Activated T-cell treated with anti-CD3 and anti-CD28 coated beads, Interleukin-2, amount 50 U/mL, for 72 hours (primary cell): Measurements from ENCODE around the gene SPSB3. TPM values are rescaled to one million over a fixed set of nuclear protein-coding genes. Genes with fewer than 3 reads are reported as not detected.

Experiments used
- ATAC-seq, 2 donors: fragments of 150-1000 bp; cut with Tn5 transposase; replicated peaks in 1 of 2; 2 replicates each; pipeline ENCODE4 v1.10.0; 2021; ENCODE audit warnings: moderate library complexity in 2 of 2, mild to moderate bottlenecking in 1 of 2
- DNase-seq, 2 donors: peaks; one replicate each; pipeline ENCODE4 v3.0.0; 2021 to 2022; ENCODE audit warnings: mixed read lengths in 1 of 2
- H3K27ac Mint-ChIP-seq: one replicate; pipeline ENCODE4 v1.8.0; 2022; ENCODE audit warnings: mild to moderate bottlenecking, moderate library complexity, mixed read lengths
- H3K27me3 Mint-ChIP-seq: one replicate; pipeline ENCODE4 v1.8.0; 2022; ENCODE audit warnings: low read depth, mixed read lengths
- H3K36me3 Mint-ChIP-seq, 2 donors: one replicate each; pipeline ENCODE4 v1.8.0; 2022; ENCODE audit warnings: mixed read lengths in 2 of 2, mild to moderate bottlenecking in 1 of 2; ENCODE audit not compliant: insufficient read depth in 2 of 2
- H3K4me1 Mint-ChIP-seq: one replicate; pipeline ENCODE4 v1.8.0; 2022; ENCODE audit warnings: low read depth, mixed read lengths
- H3K4me3 Mint-ChIP-seq, 2 donors: one replicate each; pipeline ENCODE4 v1.8.0; 2022; ENCODE audit warnings: mild to moderate bottlenecking in 2 of 2, mixed read lengths in 2 of 2, moderate library complexity in 2 of 2
- H3K9me3 Mint-ChIP-seq, 2 donors: one replicate each; pipeline ENCODE4 v1.8.0; 2022; ENCODE audit warnings: mixed read lengths in 2 of 2
- total RNA-seq, 2 donors: library from RNA; stranded (reverse); gene quantifications; one replicate each; pipeline ENCODE4 v1.2.3, GENCODE V29; 2022

Gene SPSB3
- total RNA-seq, 2 donors from 2014 or later: 37.1 to 40.1 TPM

DNA sequence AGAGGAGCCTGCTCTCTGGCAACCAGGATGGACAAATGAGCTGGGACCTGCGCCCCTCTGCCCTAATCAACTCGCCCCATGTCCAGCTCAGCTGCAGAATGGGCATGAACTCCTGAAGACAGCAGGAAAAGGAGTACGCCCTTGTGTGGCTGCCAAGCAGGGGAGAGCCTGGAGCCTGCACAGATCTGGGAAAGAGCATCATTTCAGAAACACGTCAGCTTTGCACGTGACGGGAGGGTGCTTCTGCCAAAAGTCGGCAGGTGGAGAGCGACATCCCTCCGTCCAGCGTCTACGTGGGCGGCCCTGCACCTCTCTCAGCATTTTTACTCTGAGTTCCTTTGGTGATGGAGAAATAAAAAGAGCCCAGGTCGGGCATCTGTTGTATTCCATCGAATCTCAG, 29.5 kb downstream of the SPSB3 start:
- no peak for DNase-seq
- H3K27ac Mint-ChIP-seq: no peak overlapping the region
- H3K4me3 Mint-ChIP-seq: no peak overlapping the region
- ATAC-seq: no peak
- H3K27me3 Mint-ChIP-seq: no peaks in the 10 kb centered on the region
- H3K36me3 Mint-ChIP-seq: no peaks in the 10 kb centered on the region
- no peaks in the 10 kb centered on the region for H3K9me3 Mint-ChIP-seq
- no peaks in the 10 kb centered on the region for H3K4me1 Mint-ChIP-seq

DNA sequence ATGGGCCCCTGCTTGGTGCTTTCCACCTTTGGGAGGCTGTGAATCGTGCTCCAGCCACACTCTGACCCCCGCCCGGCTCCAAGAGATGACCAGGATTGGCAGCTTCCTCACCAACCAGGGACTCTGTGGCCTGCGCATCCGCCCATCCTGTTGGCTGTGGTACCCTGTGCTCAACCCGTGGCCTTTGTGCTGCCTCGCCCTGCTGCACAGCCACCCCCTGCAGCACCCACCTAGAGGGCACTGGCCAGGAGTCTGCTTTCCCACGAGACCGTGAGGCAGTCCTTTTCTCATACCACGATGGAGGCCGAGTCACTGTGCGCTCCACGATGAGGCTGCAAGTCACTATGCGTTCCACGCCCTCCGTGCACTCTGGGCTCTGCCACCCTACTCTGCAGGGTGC, 30.4 kb downstream of the SPSB3 start:
- ATAC-seq (no peak), DNase-seq (no peak)
- Mint-ChIP-seq H3K4me3 (no peak overlapping the region), H3K36me3 (no peaks in the 10 kb centered on the region), H3K4me1 (no peaks in the 10 kb centered on the region), H3K27ac (no peak overlapping the region), H3K9me3 (no peaks in the 10 kb centered on the region), H3K27me3 (no peaks in the 10 kb centered on the region)

DNA sequence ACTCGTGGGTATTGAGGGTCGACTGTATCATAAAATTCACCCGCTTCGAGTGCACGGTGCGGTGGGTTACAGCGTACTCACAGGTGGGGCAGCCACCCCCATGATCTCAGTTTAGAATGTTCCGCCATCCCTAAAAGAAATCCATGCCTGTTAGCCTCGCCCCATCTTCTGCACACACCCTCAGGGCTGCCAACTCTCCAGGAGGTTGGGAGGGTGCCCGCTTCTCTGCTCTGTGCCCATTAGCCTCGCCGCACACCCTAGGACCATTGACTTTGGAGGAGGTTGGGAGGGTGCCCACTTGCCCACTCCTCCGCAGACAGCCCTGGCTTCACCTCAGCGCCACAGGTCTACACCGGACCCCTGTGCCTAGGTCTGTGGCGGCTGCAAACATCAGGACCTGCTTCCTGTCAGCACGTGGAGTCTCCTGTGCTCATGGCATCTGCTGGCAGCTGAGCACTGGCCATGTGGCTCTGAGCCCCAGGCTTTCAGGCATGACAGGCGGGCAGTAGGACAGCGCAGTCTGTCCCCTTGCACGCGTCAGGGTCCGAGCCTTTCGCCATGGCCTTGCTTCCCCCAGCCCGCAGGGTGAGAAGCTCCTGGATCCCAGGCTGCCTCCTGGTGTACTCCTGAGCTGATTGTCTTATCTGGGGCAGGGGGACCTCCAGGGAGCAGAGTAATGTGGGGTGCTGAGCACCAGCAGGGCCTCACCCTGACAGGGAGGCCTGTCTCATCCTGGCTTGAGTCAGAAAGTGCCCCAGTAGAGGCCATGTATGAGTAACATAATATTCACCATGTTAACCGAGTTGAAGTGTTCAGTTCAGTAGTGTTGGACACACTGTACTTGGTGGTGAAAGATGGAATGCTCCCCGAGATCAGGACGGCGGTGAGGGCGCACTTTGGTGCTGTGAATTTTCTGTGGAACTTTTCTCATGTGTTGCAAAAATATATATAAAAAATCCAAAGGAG, 32.9 kb downstream of the SPSB3 start:
- H3K4me3 Mint-ChIP-seq: no peak overlapping the region
- no peaks in the 10 kb centered on the region for H3K9me3 Mint-ChIP-seq

DNA sequence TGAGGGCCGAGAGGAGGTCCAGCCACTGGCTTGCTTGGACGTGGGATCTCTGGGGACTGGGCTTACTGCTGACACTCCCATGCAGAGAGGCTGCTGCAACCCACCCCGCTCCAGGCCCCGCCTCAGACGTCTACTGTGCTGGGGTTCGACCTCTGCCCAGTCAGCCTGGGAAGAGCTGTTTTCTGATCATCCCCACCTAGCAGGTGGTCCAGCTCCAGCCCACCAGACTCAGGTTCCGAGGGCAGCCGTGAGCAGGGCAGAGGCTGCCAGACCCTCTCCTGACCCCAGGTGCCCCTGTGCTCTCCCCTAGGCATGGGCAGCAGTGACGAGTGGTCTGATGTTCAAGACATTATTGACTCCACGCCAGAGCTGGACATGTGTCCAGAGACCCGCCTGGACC, 34.4 kb downstream of the SPSB3 start:
- Mint-ChIP-seq H3K27ac (no peak overlapping the region), H3K36me3 (no peaks in the 10 kb centered on the region), H3K9me3 (no peaks in the 10 kb centered on the region), H3K27me3 (no peaks in the 10 kb centered on the region), H3K4me1 (no peaks in the 10 kb centered on the region), H3K4me3 (no peak overlapping the region)
- DNase-seq (no peak), ATAC-seq (no peak)

More for the DNA sequence above, 32.9 kb downstream of the SPSB3 start:
- H3K27me3 Mint-ChIP-seq: no peaks in the 10 kb centered on the region
- ATAC-seq (no peak), DNase-seq (no peak)
- no peak overlapping the region for H3K27ac Mint-ChIP-seq
- no peaks in the 10 kb centered on the region for H3K4me1 Mint-ChIP-seq
- no peaks in the 10 kb centered on the region for H3K36me3 Mint-ChIP-seq

DNA sequence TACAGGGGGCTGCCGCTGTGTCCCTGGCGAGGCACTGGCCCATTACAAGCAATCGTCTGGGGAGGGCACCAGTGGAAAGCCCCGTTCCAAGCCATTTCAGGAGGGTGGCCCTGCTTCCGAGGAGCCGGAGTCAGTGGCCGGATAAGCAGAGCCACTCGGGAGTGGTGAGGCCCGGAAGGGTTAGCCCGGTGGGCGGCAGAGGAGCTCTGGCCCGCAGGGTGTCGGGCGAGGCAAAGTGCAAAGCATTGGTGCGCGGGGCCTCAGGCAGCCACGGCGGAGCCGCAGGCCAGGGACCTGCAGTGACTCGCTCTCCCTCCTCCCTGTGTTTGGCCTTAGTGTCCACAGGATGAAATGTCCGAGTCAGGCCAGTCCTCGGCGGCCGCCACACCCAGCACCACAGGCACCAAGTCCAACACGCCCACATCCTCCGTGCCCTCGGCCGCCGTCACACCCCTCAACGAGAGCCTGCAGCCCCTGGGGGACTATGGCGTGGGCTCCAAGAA, 35.6 kb downstream of the SPSB3 start:
- Mint-ChIP-seq H3K9me3 (no peaks in the 10 kb centered on the region), H3K4me3 (no peak overlapping the region), H3K4me1 (no peaks in the 10 kb centered on the region), H3K27me3 (no peaks in the 10 kb centered on the region), H3K36me3 (no peaks in the 10 kb centered on the region), H3K27ac (no peak overlapping the region)
- ATAC-seq (no peak), DNase-seq (no peak)

DNA sequence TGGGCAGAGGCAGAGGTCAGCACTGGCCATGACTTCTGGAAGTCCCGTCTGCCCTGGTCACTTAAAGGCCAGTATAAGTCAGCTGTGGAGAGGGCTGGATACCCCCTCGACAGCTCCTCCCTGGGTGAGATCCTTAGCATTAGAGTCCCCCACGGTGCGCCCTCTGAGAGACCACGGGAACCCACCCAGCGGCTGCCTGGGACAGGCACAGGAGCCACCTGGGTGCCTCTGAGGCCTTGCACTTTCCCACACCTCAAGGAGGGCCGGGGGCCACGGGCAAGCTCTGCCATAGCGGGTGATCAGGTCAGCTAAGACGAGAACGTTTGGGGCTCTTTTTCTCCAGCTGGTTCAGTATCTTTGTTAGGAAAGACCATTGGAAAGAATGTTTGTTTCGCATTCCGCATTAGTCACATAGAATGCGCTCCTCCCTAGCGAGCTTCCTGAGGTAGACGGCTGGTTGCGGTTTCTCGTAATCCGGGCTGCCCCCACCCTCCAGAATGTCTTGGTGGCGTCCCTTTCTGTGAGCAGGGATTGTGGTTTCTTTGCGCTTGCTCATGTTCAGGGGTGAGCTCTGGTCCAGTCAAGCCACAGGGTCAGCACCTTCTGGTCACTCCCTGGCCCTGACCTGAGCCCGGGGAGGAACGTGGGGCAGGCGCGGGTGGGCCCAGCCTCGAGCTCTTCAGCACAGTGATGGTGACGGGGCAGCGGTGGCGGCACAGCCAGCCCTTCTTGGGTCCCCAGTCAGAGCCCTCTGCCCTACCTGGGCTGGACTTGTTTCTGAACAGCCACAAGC, 36.3 kb downstream of the SPSB3 start:
- DNase-seq: no peak
- no peak for ATAC-seq
- Mint-ChIP-seq H3K36me3 (no peaks in the 10 kb centered on the region), H3K4me3 (no peak overlapping the region), H3K9me3 (no peaks in the 10 kb centered on the region), H3K27me3 (no peaks in the 10 kb centered on the region), H3K4me1 (no peaks in the 10 kb centered on the region), H3K27ac (no peak overlapping the region)

DNA sequence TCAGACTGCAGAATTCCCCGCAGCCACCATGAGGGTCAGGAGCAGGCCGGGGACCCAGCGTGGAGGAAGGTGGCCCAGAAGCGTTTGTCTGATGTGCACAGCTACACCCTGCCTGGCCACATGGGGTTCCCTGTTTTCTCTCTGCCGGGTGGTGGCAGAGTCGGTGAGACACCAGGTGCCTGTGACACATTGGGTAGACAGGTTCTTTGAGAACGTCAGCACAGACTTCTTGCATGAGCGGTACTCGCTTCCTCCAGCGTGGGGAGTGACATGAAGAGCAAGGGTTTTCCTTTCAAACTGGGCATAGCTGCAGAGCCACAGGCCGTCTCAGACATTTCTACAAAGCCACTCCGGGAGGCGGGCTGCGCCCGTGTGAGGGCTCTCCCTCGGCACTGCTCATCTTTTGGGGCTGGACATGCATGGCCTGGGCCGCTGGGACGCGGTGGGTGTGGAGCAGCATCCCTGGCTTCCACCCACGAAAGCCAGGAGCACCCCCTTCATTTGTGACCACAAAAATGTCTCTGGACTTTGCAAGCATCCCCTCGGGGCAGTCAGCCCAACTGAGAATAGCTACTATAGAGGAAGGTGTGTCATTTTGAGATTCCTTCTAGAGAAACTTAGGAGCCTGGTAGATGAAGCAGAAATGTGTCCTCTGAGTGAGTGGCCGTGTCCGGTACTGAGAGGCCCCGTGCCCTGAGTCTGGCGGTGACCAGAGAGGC, 37.0 kb downstream of the SPSB3 start:
- Mint-ChIP-seq H3K4me1 (no peaks in the 10 kb centered on the region), H3K27me3 (no peaks in the 10 kb centered on the region), H3K4me3 (no peak overlapping the region), H3K27ac (no peak overlapping the region), H3K36me3 (no peaks in the 10 kb centered on the region), H3K9me3 (no peaks in the 10 kb centered on the region)
- no peak for ATAC-seq
- no peak for DNase-seq

DNA sequence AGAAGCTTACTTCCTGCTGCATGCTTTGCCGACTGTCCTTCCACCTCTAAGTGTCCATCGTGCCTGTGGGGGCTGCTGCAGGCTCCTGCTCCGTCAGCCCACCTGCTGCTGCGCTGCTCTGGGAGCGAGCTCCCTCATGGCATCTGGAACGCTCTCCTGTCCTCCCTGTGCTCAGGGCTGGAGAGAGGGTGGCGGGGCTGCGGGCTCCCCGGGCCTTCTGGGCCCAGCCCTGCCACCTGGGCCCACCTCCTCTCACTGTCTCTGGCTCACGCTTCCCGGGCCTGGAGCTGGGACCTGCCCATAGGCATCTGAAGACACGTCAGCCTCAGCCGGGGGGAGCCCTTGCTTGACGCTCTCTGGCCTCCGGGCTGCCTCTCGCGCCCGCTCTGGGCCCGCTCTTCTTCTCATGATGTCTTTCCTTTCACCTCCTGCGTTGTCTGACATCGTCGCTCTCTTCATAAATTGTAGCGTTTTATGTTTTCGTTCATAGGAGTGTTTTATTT, 38.0 kb downstream of the SPSB3 start:
- H3K36me3 Mint-ChIP-seq: no peaks in the 10 kb centered on the region
- no peak overlapping the region for H3K4me3 Mint-ChIP-seq
- no peak overlapping the region for H3K27ac Mint-ChIP-seq
- H3K4me1 Mint-ChIP-seq: no peaks in the 10 kb centered on the region
- no peaks in the 10 kb centered on the region for H3K27me3 Mint-ChIP-seq
- no peak for DNase-seq
- ATAC-seq: no peak
- no peaks in the 10 kb centered on the region for H3K9me3 Mint-ChIP-seq

DNA sequence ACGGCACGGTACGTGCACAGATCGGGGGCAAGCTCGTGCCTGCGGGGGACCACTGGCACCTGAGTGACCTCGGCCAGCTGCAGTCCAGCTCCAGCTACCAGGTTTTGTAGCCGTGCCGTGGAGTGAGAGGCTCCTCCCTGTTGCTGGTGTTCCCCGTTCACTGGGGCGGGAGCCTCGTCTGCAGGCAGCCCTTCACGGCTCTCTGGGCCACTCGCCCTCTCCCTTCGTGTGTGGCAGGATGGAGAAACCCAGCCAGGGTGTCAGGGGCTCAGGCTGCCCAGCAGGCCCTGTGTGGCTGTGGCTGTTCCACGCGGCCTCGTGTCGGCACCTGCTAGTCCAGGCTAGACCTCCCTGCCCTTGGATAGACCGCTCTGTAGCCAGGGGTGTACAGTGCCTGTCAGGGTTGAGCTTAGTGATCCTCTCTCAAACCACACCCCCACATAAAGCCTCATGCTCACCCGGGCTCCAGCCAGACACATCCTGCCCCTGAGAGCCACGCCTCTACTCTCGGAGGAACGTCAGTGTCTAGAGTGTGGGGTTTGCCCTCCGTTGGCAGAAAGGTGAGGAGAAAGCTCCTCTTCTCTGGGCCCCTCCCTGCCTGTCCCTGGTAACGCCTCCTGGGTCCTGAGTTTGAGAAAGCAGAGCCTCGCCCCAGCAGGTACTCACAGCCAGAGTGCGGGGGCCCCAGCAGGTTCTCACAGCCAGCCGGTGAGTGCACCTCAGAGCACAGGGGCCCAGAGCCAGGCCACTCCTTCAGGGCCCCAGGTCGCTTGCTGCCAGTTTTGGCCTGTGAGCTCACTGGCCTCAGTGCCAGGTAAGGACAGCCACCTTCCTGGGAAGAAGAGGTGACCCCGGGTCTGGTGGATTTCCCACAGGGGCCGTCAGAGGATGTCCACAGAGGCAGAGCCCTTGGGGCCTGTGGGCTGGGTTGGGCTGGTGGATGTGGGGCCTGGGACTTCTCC, 38.7 kb downstream of the SPSB3 start:
- no peaks in the 10 kb centered on the region for H3K9me3 Mint-ChIP-seq
- H3K4me3 Mint-ChIP-seq: no peak overlapping the region
- H3K27me3 Mint-ChIP-seq: no peaks in the 10 kb centered on the region
- no peak overlapping the region for H3K27ac Mint-ChIP-seq
- no peaks in the 10 kb centered on the region for H3K4me1 Mint-ChIP-seq
- ATAC-seq (no peak), DNase-seq (no peak)
- H3K36me3 Mint-ChIP-seq: no peaks in the 10 kb centered on the region

DNA sequence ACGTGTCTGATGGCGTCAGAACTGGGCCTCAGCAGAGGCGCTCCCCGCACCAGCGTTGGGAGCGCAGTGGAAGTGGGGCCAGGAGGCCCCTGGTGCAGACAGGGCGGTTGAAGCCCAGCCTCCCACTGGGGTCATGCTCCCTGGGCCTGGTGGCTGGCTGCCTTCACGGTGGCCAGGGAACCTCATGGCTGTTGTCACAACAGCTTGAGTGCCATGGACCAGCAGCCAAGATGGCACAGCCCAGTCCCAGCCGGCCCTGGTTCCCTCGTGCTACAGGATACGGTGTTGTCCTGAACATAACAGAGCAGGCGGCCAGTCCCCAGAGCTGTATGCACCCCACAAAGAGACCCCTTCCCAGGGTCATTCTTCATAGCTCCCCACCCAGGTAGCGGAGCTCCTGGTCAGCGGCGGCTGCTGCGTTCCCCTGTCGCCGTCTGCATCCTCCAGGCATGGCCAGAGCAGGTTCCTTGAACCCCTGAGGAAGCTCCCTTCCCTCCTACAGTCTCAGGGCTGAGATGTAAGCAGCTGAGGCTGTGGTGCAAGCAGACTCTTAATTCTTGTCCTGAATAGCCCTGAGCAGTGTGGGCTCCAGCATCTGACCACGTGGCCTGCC, 40.7 kb downstream of the SPSB3 start:
- ATAC-seq (no peak), DNase-seq (no peak)
- Mint-ChIP-seq H3K27ac (no peak overlapping the region), H3K27me3 (no peaks in the 10 kb centered on the region), H3K4me3 (no peak overlapping the region), H3K4me1 (no peaks in the 10 kb centered on the region), H3K9me3 (no peaks in the 10 kb centered on the region), H3K36me3 (no peaks in the 10 kb centered on the region)

DNA sequence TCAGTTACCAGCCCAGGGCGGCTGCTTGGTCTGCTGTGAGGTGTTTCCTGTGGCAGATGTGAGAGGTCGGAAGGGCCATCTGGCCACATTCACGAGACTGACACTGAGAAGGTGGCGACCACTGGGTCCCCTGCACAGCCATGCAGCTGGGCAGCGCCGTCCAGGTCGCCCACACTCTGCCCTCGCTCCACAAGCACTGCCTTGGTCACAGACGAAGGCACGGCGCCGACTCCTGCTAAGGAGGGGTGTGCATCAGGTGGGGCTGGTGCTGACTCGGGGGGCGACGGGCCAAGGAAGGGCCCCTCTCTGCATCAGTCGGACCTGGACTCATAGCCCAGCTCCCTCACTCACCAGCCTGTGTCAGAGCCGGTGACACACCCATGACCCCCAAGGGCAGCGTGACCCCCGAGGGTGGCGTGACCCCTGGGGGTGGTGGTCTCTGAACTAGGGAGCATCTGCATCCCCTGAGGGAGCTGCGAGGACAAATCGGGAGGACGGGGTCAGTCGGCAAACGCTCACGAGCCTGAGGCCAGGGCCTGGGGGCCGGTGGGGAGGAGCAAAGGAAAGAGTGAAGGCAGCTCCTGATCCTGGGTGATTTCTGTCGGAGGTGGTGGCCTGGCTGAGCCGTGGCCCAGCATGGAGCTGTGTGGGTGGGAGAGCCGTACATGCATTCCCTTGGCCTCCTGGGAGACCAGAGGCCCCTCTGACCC, 41.4 kb downstream of the SPSB3 start:
- Mint-ChIP-seq H3K27ac (no peak overlapping the region), H3K4me3 (no peak overlapping the region), H3K27me3 (no peaks in the 10 kb centered on the region), H3K4me1 (no peaks in the 10 kb centered on the region), H3K9me3 (no peaks in the 10 kb centered on the region), H3K36me3 (no peaks in the 10 kb centered on the region)
- DNase-seq (no peak), ATAC-seq (no peak)
